ENCODE data around the gene SEMA3E.
"Not testable (repeated sequence)": the region's sequence is repeated elsewhere in the genome, so short reads cannot be mapped to it uniquely, and the experiment has no call there.

The SEMA3E gene

GRCh38 chr7:83648464-83649241 lies at the start of gene SEMA3E:
Gene SEMA3E (minus strand): TSS chr7:83649139.
- DNase-seq = no peak

DNA sequence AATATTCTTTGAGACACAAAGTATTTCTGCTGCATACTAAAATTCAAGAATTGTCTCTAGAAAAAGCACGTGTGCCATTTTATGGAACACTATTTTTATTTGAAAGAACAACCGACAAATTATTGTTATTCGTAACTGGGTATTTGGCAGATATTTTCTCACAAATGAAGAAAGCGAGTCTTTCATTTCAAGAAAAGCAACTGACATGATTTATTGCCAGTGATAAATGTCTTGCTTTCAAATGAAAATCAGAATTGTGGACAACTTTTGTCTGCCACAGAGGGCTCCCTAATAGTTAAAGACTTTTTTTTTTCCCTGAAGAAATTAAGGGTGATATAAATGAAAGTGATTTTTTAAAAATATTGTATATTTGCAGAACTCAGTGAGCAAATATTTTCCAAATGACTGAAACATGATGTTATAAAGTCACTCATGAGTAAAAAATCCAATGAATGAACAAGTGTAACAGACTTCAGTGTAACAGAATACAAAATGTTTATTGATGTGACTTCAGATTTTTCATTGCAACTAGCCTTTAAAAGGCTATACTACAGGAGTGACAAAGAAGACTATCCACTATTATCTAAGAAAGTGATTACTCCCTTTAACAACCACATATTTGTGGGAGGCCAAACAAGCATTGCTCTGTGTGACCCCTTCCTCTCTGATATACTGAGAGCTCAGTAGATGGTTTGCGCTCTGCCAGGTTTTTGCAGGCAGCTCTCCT lies 49.0 kb upstream of the SEMA3E start:
- no peak for DNase-seq

DNA sequence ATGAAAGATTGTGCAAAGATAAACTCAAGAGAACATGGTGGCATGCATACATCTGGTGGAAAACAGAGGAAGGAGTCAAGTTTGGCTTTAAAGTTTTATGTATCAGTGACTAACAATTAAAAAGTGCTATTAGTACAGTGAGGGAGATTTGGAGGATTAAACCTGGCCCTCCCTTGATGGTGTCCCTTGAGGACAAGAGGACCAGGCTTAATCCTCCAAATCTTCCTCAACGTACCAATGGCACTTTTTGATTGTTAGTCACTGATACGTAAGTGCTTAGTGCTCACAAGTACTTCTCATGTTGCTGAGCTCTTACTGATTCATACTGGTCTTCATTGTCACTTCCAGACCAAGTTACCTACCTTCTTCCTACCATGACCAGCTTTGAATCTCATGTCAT lies 47.2 kb upstream of the SEMA3E start:
- no peak for DNase-seq

- DNase-seq = no peak
Measured at GRCh38 chr7:83695128-83695960, 46.4 kb upstream of the SEMA3E start.

- DNase-seq = no peak
Measured at GRCh38 chr7:83693256-83693655, 44.3 kb upstream of the SEMA3E start.

- DNase-seq = no peak
Measured at GRCh38 chr7:83691095-83691494, 42.2 kb upstream of the SEMA3E start.

- DNase-seq = no peak
Measured at GRCh38 chr7:83689855-83690254, 40.9 kb upstream of the SEMA3E start.

GRCh38 chr7:83686416-83686815 lies 37.5 kb upstream of the SEMA3E start:
- DNase-seq = no peak

DNA sequence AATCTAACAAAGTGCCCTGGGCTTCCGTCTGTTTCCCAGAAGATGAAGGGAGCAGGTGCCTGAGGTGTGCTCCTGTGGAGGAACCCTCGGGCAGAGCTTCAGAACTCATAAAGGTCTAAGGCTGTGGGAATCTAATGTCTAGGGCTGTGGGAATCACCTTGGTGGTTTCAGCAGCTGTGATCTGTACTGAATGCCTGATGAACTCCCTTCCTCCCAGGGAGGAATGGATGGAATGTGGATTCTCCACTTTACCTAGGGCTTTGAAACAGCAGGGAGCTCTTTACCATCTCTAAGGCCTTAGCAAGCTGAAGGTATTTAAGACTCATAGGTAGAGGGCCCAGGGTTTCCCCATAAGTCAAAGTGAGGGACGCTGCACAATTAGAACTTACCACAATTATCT lies 36.0 kb upstream of the SEMA3E start:
- DNase-seq = no peak

- DNase-seq = no peak
Measured at GRCh38 chr7:83681200-83681778, 32.4 kb upstream of the SEMA3E start.

DNA sequence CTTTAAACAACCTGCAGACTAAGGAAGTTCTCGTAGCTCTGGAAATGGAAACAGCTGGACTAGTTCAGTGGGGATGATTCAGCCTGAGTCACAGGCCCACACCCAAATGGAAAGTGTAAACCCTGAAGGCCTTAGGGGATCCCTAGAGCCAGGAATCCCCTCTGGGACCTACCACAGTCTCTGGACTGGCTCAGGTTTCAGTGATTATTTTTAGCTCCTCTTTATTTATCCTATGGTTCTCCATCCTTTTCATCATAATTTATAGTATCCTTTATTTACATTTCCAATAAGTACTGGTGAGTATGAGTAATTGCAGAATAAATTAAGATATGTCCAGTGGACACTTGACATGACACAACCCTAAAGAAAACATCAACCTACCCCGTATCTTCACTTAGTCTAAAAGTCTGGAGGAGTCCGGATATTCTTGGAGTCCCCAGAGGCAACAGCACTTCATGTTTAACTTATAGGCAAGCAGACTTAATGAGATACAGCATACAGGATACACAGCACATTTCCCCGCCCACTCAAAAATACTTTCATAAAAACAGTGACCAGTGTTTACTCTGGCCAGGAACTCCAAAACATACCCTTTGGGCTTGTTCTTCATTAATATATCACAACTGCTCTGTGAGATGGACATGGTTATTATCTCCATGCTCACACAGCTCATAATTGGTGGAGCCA lies 28.4 kb upstream of the SEMA3E start:
- no peak for DNase-seq

- not testable (repeated sequence) for DNase-seq
Measured at GRCh38 chr7:83673291-83673690, 24.4 kb upstream of the SEMA3E start.

GRCh38 chr7:83672157-83672556 lies 23.2 kb upstream of the SEMA3E start:
- DNase-seq = no peak

DNA sequence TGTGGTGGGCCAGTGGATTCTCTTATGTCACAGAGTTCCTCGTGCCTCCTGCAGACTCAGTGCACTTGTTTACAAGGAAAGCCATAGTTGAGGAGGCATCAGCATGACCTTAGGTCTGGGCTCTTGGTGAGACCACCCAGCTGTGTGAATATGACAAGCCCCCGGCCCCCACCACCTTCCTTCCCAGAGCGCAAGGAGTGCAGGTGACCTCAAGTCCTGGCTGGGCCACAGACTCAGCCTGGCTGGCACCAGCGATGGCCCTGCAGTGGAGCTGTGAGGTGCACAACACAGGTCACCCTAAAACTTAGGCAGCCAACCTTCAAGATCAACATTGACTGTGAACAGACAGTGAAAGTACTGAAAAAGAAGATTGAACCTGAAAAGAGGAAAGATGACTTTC lies 14.2 kb upstream of the SEMA3E start:
- DNase-seq = no peak

DNA sequence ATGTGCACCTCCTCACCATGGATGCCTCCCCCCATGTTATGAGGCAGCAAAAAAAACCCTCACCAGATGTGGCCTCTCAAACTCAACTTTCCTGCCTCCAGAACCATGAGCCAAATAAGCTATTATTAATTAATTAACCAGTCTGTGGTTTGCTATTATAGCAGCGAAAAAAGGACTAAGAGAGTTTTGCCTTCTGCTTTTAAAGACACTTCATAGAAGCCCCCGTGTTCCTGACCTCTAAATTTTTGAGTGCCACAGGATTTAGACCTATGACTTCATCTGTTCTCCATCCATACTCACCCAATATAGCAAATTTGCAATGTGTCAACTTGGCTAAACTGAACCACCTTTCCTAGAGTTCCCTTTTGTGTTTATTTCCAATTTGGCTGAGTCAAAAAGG lies 9.2 kb upstream of the SEMA3E start:
- no peak for DNase-seq

DNA sequence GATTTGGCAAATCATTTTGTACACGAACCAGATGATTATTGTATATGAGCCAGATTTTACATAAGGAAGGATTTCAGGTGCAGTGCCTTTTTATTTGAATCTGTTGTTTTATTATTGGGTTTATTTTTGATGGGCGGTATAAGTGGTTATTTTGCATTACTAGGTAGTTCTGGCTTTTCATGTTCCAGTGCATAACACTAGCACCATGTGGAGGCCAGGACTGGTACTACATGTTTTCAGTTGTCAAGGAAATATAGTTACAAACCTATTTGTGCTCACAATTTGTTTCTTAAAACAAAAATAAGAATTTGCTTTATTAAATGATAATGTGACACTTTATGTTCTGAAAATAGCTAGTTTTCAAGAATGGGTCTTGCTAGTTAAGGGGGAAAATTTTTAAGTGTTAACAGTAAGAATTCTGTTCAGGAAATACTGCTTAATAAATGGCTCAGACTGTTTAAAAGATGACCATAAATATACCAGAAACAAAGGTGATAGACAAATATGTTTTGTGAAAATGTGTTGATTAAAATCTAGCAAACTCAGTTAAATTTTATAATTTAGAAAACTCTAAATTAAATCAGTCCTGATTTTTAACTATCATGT lies 7.1 kb upstream of the SEMA3E start:
- peak; percentile 1 to 12 for DNase-seq

- no peak for DNase-seq
Measured at GRCh38 chr7:83652481-83652880, 3.5 kb upstream of the SEMA3E start.

- no peak for DNase-seq
Measured at GRCh38 chr7:83649701-83650100, 762 bp upstream of the SEMA3E start.

GRCh38 chr7:83646027-83646426 lies 2.9 kb downstream of the SEMA3E start:
- DNase-seq = no peak

- DNase-seq = no peak
Measured at GRCh38 chr7:83643739-83644138, 5.2 kb downstream of the SEMA3E start.

- DNase-seq = no peak
Measured at GRCh38 chr7:83643012-83643411, 5.9 kb downstream of the SEMA3E start.

All from AML-193 (cell line).